ENCODE results near the gene HLCS.

The HLCS gene

DNA sequence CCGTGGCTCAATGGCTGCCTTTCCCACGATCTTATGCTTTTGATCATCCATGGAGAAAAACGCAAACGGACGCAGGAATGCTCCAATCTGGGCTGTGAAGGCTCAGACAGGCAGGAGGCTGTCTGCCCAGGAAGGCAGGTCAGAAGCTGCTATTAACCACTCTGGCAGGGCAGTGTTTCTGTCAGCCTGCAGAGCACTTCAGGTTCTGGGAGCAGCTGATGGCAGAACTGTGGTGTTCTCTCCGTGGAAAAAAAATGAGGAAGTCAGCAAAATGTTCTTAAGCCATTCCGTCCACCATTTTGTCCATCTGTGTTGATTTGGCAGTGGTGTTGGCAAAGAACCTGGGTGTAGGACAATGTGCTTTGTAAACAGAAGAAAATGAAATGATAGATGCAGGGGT lies 175.9 kb downstream of the HLCS start:
- TF ChIP-seq, protein P1, sequence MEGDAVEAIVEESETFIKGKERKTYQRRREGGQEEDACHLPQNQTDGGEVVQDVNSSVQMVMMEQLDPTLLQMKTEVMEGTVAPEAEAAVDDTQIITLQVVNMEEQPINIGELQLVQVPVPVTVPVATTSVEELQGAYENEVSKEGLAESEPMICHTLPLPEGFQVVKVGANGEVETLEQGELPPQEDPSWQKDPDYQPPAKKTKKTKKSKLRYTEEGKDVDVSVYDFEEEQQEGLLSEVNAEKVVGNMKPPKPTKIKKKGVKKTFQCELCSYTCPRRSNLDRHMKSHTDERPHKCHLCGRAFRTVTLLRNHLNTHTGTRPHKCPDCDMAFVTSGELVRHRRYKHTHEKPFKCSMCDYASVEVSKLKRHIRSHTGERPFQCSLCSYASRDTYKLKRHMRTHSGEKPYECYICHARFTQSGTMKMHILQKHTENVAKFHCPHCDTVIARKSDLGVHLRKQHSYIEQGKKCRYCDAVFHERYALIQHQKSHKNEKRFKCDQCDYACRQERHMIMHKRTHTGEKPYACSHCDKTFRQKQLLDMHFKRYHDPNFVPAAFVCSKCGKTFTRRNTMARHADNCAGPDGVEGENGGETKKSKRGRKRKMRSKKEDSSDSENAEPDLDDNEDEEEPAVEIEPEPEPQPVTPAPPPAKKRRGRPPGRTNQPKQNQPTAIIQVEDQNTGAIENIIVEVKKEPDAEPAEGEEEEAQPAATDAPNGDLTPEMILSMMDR (IDR thresholded peaks at IDR 0.05): no peak

DNA sequence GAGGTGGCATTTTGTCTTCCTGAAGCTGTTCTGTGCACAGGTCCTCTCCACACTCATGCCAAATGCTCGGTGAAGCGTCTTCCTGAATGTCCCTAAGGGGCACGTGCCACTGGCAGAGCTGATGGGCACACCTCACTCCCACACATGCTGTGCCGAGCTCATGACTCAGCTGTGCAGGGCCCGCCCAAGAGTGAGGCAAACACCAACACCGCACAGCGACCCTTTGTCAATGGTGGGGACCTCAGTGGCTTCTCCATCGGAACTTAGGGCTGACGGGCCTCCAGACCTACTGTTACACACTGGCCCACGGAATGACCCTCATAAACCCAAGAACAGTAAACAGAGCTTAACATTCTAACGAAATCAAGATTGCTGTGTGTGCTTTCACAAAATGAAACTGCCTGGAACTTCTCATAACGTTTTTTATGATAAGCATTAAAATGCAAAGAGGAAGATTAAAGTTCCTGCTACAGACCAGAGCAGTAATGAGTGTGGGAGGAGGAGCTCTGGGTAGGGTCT lies 178.3 kb downstream of the HLCS start:
- TF ChIP-seq, protein P1 (IDR thresholded peaks at IDR 0.05): no peak

DNA sequence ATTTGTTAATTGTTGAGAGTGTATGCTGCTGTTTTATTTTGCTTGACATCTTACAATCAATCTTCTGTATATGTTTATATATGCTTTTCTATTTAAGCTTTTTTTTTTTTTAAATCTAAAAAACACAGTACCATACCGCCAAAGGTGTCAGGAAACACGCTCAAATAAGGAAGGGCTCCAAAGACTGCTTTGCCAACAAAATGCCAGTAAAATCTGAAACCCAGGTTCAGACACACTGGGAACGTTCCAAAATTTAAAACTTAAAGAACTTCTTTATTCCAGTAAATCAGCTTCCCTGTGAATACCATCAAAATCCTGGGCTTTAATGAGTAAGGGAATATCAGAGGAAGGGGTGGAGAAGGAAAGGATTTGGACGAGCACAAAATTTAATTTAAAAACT lies 180.3 kb downstream of the HLCS start:
- TF ChIP-seq, protein P1 (IDR thresholded peaks at IDR 0.05): no peak

DNA sequence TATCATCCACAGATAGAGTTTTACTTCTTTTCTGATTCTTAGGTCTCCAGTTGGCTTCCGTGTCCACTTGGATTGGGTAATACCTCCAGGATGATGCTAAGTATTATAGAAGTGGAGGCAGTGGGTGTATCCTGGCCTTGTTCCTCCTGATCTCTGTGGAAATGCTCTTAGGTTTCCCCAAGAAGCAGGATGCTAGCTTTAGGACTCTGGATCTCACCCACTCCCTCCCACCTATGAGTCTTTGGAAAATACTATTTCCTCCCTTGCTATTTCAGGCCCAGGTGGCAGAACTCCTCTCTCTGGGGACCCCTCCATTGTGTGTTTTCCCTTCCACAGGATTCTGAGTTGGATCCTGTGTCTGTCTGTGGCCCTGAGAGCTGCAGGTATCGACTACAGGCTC lies 180.9 kb downstream of the HLCS start:
- TF ChIP-seq, protein P1 (IDR thresholded peaks at IDR 0.05): no peak

DNA sequence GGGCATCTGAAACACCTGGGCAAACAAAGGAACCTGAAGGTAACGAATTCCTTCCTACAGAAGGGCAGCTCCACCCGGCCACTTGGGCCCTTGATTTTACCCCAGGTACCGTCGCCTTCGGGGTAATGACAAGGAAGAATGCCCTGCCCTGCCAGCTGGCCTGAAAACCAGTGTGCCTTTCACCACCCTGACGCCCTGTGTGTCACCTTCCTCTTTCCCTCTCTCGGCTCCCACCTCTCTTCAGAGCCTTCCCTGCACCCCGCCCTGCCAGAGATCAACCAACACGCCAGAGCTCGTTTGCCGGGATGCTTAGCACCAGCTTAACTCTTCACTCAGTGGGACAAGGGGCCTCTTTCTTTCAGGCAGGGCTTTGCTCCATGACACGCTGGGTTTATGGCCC lies 181.5 kb downstream of the HLCS start:
- TF ChIP-seq, protein P1 (IDR thresholded peaks at IDR 0.05): no peak

DNA sequence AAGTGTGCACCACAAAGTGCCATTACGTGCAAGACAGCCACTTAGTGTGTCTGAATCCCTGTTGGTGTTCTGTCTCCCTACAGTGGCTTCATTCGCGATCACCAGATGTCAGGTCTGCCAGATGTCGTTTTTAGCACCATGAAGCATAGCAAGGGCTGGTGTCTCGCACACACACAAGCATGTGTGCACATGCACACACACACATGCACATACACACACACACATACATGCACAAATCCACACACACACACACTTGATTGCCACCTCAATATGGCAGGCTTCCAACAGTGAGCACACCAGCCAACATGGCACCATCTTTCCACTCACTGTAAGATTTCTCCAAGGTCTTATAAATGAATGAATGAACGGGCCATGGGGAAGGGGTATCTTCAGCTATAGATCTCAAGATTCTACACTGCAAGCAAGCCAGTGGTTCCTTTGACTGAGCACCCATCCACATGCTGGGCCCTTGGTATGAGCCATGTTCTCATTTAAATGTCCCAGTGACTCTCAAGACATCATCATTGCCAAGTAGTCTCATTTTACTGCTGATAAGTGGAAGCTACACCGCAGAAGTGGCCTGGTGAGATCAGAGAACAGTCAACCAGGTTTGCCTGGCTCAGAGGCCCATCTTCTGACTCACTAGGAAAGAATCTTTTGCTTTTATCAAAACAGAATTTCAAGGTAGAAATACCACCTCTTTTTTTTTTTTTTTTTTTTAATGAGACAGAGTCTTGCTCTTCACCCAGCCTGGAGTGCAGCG lies 182.7 kb downstream of the HLCS start:
- TF ChIP-seq, protein P1 (IDR thresholded peaks at IDR 0.05): no peak

DNA sequence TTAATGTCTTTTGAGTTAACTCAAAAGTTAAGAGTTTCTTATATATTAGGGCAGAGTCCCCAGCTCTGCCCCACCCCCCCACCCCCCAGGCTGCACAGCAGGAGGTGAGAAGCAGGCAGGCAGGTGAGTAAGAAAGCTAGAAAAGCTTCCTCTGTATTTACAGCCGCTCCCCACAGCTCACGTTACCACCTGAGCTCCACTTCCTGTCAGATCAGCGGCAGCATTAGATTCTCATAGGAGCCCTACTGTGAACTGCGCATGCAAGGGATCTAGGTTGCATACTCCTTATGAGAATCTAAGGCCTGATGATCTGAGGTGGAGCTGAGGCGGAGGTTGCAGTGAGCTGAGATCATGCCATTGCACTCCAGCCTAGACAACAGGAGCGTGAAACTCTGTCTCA lies 185.6 kb downstream of the HLCS start:
- TF ChIP-seq, protein P1 (IDR thresholded peaks at IDR 0.05): no peak
